ENCODE measurements around the gene KIAA1755. TPM values are rescaled to one million over a fixed set of nuclear protein-coding genes. Genes with fewer than 3 reads are reported as not detected.

Gene KIAA1755
- total RNA-seq, 4 donors from 2014 or later, result 0.05 to 0.41 (median 0.38) TPM; not detected in 1

- Histone ChIP-seq H3K27ac (no peak overlapping the region), H3K4me3 (no peak overlapping the region), H3K4me1 (no peaks in the 10 kb centered on the region), H3K9me3 (no peaks in the 10 kb centered on the region), H3K36me3 (no peaks in the 10 kb centered on the region), H3K27me3 (no peaks in the 10 kb centered on the region)
- intact Hi-C loops (cut with DNase I; ENCODE audit: low total_unique reads), result no loop called here
- no peak for DNase-seq
- in situ Hi-C loops (cut with MboI; ENCODE audit: low sequenced_read_pairs in 4 of 4), result loop anchor here in 3 of 4 donors (25.0 kb wide), 1 partner anchor 641 kb away; no protein-coding TSS in a partner anchor
- no peak for ATAC-seq
- no peak for TF ChIP-seq CTCF (IDR thresholded peaks at IDR 0.05 in 4 of 5, conservative IDR thresholded peaks at IDR 0.05 in 1 of 5)
- no peak for TF ChIP-seq POLR2A (IDR thresholded peaks at IDR 0.05)
Observed at GRCh38 chr20:38203337-38203980, 57.1 kb downstream of the KIAA1755 start.

GRCh38 chr20:38202982-38203293 is 57.6 kb downstream of the KIAA1755 start:
- in situ Hi-C loops (cut with MboI; ENCODE audit: low sequenced_read_pairs in 4 of 4) (loop anchor here in 3 of 4 donors (25.0 kb wide), 1 partner anchor 641 kb away; no protein-coding TSS in a partner anchor), intact Hi-C loops (cut with DNase I; ENCODE audit: low total_unique reads) (no loop called here)
- no peaks in the 10 kb centered on the region for H3K9me3 ChIP-seq
- no peaks in the 10 kb centered on the region for H3K4me1 ChIP-seq
- no peak overlapping the region for H3K27ac ChIP-seq
- ATAC-seq, result no peak
- no peak for TF ChIP-seq CTCF (IDR thresholded peaks at IDR 0.05 in 4 of 5, conservative IDR thresholded peaks at IDR 0.05 in 1 of 5)
- TF ChIP-seq POLR2A (IDR thresholded peaks at IDR 0.05), result no peak
- H3K4me3 ChIP-seq, result no peak overlapping the region
- no peaks in the 10 kb centered on the region for H3K36me3 ChIP-seq
- H3K27me3 ChIP-seq, result no peaks in the 10 kb centered on the region
- no peak for DNase-seq

DNA sequence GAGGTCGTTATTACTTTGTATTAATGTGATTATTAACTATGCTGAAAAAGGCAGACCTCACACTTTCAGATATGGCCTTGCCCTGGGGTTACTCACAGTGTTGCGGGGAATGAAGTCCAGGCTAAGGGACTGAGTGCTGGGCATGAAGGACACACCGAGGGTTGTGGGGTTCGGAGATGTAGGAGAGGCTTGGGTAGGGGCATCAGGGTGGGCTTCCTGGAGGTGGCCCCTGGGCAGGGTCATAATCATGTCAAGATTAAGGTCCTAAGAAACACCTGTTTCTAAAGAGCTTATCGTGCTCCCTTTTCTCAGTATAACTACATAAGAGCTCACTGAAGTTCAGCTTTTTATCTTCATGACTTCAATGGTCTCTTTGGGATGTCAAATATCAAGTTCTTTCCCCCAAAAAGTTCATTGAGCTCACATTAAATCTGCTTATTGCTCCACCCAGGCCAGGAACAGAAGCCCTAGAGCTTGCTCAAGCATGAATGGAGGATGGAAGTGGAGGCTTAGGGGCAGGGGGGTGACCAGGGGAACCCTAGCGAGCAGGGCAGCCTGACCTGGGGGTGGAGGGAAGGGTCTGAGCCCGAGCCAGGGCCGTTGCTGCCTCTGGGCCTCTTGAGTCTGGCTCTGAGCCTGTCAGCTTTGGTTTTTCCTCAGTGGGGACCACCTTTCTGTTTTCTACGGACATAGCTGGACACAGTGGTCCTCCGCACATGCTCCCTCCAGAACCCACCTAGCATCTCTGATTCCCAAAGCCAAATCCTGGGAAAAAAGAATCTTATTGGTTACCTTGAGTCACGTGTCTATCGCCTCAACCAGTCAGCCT is 58.2 kb downstream of the KIAA1755 start:
- no peak for ATAC-seq
- no peak for TF ChIP-seq CTCF (IDR thresholded peaks at IDR 0.05 in 4 of 5, conservative IDR thresholded peaks at IDR 0.05 in 1 of 5)
- no peak for TF ChIP-seq POLR2A (IDR thresholded peaks at IDR 0.05)
- Histone ChIP-seq H3K27ac (no peak overlapping the region), H3K9me3 (no peaks in the 10 kb centered on the region), H3K4me3 (no peak overlapping the region), H3K27me3 (no peaks in the 10 kb centered on the region), H3K36me3 (no peaks in the 10 kb centered on the region), H3K4me1 (no peaks in the 10 kb centered on the region)
- in situ Hi-C loops (cut with MboI; ENCODE audit: low sequenced_read_pairs in 4 of 4) (loop anchor here in 3 of 4 donors (25.0 kb wide), 1 partner anchor 640 kb away; no protein-coding TSS in a partner anchor), intact Hi-C loops (cut with DNase I; ENCODE audit: low total_unique reads) (no loop called here)
- DNase-seq, result no peak

- Histone ChIP-seq H3K4me1 (no peaks in the 10 kb centered on the region), H3K36me3 (no peaks in the 10 kb centered on the region), H3K9me3 (no peaks in the 10 kb centered on the region), H3K27me3 (no peaks in the 10 kb centered on the region), H3K4me3 (no peak overlapping the region), H3K27ac (no peak overlapping the region)
- TF ChIP-seq CTCF (IDR thresholded peaks at IDR 0.05 in 4 of 5, conservative IDR thresholded peaks at IDR 0.05 in 1 of 5), result no peak
- no peak for TF ChIP-seq POLR2A (IDR thresholded peaks at IDR 0.05)
- in situ Hi-C loops (cut with MboI; ENCODE audit: low sequenced_read_pairs in 4 of 4), result loop anchor here in 3 of 4 donors (25.0 kb wide), 1 partner anchor 639 kb away; no protein-coding TSS in a partner anchor
- intact Hi-C loops (cut with DNase I; ENCODE audit: low total_unique reads), result no loop called here
- no peak for DNase-seq
- no peak for ATAC-seq
Observed at GRCh38 chr20:38201356-38201755, 59.2 kb downstream of the KIAA1755 start.

Data from gastrocnemius medialis (tissue), 4 donors.